Measurements from ENCODE around the gene TTLL10.
"Not testable (repeated sequence)": the region's sequence is repeated elsewhere in the genome, so short reads cannot be mapped to it uniquely, and the experiment has no call there.

Gene TTLL10

DNA sequence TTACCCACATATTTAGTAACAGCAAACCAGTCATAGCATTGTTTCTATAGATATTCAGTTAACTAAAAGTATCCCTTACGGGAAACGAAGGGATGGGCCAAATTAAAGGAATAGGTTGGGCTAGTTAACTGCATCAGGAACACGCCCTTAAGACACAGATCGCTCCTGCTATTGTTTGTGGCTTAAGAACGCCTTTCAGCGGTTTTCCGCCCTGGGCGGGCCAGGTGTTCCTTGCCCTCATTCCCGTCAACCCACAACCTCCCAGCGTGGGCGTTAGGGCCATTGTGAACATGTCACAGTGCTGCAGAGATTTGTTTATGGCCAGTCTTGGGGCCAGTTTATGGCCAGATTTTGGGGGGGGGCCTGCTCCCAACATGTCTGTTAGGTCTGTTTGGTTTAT lies 18.1 kb downstream of the TTLL10 start:
- DNase-seq, result no peak

DNA sequence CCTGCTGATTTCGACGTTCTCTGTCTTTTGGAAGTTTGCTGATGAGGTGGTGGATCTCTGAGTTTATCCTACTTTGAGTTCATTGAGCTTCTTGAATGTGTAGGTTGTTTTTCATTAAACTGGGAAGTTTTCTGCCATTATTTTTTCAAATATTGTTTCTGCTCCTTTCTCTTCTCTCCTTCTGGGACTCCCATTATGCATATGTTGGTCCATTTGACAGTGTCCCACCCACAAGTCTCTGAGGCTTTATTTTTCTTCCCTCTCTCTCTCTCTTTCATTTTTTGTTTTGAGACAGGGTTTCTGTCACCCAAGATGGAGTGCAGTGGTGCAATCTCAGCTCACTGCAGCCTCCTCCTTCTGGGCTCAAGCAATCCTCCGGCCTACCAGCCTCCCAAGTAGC lies 21.0 kb downstream of the TTLL10 start:
- no peak for DNase-seq

DNA sequence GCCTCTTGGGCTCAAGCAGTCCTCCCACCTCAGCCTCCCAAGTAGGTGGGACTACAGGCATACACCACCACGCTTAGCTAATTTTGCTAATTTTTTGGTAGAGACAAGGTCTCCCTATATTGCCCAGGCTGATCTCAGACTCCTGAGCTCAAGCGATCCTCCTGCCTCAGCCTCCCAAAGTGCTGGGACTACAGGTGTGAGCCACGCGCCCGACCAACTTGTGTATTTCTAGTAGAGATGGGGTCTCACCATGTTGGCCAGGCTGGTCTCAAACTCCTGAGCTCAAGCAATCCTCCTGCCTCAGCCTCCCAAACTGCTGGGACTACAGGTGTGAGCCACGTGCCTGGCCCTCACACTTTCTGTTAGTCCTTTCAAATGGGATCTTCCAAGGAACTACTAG lies 22.0 kb downstream of the TTLL10 start:
- not testable (repeated sequence) for DNase-seq

DNA sequence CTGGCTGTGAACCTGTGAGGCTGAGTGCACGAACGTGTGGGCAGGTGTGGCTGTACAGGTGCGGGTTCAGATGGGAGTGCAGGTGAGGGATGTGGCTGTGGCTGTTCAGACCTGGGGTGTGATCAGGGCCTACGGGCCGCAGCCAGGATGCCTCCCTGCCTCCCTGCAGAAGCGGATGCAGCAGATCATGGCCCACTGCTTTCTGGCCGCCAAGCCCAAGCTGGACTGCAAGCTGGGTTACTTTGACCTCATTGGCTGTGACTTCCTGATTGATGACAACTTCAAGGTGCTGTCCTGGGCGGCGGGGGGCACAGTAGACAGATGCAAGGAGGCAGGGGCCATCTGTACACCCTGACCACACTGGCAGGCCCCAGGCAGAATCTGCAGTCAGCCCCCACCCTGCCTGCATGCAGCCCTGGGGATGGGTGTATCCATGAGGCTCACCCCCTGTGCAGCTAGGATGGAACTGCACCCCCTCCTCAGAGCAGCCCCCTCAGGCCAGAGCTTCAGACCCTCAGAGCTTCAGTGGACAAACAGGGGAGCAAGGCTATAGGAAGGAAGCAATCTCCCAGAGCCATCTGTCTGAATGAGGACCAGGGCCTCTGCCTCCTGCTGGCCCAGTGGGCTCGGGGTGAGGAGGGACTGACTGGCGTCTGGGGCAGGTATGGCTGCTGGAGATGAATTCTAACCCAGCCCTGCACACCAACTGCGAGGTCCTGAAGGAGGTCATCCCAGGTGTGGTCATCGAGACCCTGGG lies 22.9 kb downstream of the TTLL10 start:
- no peak for DNase-seq

DNA sequence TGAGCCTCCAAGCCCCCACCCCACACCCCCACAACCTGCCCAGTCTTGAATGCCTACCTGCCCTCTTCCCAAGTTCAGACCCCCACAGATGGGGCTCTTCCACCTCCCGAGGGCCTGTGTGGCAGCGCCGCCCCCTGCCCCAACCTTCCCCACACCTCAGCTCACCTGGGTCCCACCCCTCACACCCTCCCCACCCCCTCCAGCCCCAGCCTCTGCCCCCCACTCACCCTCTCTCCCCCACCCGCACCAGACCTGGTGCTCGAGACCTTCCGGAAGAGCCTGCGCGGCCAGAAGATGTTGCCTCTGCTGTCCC lies 23.5 kb downstream of the TTLL10 start:
- DNase-seq, result no peak

DNA sequence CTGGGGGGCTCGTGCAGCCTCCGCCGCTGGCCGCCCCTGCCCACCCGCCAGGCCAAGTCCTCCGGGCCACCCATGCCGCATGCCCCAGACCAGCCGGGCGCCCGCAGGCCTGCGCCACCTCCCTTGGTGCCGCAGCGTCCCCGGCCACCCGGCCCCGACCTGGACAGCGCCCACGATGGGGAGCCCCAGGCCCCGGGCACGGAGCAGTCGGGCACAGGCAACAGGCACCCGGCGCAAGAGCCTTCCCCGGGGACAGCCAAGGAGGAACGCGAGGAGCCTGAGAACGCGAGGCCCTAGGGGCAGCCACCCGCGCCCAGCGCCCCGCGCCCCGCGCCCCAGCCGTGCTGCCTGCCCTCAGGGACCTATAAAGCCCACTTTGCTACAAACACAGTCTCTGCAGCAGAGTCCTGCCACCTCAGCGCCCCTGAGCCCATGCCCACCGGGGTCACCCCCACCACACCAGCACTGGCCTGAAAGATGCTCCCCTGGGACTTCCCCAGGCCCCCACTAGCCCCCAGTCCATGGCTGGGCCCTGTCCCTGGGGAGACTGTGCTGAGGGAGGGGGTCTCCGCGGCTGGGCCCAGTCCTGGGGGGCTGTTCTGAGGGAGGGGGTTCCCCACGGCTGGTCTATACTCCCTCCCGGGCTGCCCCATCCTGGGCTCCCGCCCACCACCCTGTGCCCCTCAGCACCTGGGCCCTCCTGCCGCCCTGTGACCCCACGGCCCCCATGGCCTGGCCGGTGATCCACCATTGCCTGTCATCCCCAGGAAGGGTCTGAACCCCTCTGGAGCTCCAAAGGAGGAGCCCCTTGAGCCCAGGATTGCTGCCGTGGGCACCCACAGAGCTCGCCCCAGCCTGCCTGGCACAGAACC lies 24.1 kb downstream of the TTLL10 start:
- DNase-seq, result no peak

DNA sequence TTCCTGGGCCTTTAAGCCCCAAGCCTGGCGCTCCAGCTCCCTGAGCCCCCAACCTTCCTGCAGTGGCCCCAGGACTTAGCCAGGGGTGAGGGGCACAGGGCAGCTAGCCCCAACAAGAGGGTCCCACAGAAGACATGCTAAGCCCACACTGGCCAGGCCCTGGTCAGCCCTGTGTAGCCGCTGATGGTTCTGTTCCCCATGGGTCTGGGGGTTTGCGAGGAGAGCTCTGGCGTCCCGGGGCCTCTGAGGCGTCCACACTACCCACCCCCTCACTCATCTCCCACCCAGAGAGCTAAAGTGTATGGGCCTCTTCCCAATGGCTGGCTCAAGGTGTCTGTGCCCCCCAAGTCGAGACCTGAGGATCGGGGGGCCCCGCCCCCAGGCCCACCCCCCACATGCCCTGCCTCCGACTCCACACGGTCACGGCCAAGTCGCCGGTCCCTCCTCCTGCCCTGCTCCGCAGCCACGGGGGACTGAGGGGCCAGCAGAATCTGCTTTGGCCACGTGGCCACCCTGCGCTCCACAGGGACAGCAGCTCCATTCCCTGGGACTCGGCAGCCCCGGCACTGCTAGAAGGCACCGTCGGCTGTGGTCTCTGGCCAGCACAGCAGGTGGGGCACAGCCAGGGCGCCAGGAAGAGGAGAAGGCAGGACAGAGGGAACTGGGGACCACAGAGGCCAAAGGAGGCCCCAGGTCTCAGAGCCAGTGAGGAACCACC lies 24.9 kb downstream of the TTLL10 start:
- DNase-seq, result no peak

DNA sequence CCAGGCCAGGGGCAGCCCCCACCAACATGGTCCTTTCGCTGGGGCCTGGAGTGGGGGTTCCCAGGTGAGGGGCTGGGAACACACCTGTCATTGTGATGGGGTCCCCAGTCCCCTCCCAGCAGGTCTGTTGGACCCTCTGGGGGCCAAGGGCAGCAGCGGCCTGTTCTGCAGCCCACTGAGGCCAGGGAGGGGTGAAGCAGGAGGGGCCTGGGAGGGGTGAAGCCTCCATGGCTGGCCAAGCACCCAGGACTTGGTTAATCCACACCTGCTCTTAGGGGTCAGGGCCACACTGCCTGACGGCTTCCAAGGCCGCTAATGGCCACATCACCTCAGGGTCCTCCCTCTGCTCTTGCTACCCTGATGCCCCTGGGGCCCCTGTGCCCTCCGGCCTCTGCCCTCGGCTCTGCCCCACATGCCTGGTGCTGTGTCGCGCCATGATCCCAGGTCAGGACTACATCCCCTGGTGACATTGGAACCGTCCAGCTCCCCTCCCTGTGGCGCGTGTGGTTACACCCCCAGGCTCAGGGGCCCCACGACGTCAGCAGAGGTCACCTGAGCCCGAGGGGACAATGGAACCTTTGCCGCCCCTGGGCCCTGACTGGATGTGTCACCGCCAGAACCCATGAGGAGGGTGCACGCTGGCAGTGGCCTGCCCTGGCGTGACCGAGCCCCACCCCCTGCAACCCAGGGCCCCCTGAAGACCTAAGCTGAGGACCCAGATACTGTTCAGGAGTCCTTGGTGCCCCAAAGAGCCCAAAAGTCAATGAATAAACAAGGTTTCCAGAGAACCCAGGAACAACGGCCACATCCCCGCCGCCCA lies 25.7 kb downstream of the TTLL10 start:
- no peak for DNase-seq

DNA sequence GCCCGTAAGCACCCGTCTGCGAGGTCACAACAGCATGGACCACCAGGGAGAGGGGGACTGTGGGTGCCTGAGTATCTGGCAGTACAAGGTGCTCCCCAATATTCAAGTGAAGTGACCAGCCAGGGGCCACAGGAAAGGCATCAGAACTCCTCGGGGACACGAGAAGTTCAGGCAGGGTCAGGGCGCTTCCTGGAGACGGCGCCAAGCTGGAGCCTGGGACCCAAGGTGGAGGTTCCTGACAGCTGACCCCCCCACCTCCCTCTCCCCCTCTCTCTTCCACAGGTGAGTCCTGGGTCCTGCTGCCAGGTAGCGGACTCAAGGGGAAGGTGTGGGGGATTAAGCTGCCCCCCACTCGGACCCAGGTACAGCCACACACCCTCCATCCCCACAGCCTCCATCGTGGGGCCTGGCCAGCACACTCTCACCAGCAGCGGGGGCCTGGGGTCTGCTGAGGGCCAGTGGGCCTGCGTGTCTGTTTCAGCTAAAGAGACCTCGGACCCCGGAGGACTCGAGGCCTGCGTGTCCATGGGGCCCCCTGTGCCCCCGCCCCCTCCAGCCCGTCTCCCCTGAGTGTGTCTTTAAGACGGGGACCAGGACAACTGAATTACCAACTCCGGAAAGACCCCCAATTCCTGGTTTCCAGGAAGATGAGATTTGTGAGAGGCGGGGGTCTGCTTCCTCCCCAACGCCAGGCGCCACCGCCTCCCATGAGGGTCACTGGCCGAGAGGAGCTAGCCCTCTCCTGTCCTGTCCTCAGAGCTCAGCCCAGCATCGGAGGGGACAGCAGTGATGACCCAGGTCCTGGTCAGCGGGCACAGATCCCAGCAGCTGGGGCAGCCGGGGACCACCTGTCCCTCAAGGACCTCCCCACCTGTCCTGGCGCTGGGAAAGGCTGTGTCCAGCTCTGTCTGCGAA lies 26.5 kb downstream of the TTLL10 start:
- DNase-seq, result no peak

DNA sequence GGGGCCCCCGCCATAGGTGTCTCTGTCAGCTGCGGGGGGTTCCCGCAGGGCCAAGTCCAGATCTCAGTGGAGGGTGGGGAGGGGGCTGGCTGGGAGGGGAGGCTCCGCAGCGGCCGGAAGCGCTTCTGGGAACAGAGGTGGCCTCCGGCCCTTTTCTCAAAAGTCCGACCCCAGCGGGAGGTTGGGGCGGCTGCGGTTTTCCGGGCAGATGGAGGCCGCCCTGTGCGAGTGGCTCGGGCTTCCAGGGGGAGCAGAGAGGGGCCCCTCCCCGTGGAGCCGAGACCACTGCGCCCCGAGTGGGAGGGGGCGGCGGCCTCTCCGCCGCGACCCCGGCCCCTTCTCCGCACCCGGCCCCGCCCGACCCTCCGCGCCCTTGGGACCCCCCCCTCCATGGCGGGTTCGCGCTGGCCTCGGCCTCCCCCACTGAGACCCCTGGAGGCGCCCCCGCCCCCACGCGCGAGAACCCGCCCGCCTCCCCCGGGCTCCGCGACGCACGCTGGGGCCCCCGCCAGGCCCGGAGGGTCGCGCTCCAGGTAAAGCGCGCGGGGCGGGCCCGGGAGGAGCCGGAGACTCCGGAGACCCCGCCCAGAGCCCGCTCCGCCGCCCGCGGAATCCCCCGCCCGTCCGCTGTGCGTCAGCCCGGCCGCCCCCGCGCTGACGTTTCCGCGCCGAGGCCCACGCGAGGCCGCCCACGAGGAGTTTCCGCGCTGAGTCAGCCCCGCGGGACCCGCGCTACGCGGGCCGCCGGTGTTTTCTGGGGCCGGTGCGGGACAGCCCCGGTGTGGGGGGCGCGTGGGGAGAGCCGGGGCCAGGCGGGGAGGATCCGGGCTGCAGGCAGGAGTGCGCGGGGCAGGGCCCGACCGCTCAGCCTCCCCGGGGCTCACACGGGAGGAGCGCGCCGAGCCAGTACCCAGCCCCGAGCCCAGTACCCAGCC lies 27.5 kb downstream of the TTLL10 start:
- DNase-seq, result peak; percentile 75

DNA sequence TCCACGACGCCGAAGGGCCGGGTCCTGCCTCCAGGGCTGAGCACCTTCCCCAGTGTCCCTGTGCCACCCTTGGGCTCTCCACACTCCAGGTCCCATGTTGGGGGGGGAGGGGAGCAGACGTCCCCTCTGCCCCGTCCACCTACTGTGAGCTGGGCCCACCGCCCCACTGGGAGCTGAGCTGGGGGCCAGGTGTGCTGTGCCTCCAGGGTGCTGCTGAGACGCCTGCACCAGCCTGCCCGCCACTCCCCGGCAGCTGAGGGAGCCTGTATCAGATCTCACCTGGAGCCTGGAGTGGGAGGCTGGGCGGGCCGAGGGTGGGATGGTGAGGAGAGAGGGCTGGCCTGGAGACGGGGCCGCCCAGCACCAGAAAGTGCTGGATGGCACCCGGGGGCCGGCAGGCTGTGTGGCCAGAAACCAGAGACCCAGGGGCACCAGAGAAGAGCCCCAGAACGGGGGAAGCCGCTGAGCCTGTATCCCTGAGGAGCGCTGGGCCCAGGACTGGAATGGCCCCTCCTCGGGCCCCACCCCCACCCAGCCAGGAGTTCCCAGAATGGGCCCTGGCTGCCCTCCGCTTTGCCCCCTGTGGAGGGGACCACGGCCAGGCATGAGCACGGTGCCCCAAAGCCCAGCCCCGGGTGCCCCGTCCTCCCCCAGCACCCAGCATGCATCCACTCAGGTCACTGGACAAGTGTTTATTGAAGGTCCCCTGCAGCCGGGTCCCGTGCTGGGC lies 29.3 kb downstream of the TTLL10 start:
- no peak for DNase-seq

DNA sequence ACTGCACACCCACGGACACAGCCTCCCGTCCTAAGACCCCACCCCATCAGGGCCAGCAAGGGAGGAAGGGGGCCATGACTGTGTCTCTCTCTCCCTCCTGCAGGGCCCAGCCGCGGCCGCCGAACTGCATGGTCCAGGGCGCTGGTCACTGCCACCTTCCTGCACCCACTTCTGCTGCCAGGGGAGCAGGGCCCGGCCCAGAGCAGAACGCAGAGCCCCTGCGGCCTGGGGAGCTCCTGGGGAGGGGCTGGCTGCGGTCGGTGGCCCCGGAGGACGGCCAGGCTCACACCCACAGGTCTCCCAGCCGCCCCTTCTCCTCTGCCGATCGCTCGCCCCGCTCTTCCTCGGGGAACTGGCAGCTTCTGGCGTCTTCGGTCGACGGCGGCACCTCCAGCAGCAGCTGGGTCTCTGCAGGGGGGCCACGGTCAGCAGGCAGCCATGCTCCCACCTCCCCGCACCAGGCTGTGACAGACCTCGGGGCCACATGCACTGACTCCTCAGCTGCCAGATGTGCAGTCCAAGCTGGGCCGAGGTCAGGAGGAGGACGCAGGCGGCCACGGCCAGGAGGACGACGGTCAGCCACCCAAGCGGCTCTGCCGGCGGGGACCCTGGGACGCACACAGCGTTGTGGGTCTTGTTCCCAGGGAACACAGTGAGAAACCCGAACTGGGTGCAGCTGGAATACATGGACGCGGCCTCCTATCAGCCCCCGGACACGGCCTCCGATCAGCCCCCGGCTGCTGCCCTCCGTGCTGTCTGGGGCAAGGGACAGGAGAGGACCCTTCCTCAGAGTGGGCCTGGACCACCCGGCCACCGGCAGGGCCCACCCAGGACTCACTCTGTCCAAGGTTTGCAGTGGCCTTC lies 30.1 kb downstream of the TTLL10 start:
- DNase-seq, result no peak

DNA sequence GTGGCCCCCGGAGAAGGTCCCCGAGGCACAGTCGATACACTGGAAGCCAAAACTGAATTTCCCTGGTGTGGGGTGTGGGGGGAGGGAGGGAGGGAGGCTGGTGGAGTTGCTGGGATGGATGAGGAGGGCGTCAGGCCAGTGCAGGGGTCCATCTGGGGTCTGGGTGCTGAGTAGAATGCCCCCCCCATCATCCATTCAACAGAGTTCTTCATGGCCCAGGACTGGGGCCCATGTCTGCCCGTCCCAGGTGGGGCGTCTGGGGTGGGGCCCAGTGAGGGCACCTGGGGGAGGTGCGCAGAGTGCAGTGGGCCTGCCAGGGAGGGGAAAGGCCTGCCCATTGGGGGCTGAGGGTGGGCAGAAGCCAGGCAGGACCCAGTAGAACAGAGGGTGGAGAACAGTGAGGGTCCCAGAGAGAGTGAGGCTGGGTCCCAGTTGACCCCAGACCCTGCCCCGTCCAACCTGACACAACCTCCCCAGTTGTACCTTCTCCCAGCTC lies 30.8 kb downstream of the TTLL10 start:
- no peak for DNase-seq

DNA sequence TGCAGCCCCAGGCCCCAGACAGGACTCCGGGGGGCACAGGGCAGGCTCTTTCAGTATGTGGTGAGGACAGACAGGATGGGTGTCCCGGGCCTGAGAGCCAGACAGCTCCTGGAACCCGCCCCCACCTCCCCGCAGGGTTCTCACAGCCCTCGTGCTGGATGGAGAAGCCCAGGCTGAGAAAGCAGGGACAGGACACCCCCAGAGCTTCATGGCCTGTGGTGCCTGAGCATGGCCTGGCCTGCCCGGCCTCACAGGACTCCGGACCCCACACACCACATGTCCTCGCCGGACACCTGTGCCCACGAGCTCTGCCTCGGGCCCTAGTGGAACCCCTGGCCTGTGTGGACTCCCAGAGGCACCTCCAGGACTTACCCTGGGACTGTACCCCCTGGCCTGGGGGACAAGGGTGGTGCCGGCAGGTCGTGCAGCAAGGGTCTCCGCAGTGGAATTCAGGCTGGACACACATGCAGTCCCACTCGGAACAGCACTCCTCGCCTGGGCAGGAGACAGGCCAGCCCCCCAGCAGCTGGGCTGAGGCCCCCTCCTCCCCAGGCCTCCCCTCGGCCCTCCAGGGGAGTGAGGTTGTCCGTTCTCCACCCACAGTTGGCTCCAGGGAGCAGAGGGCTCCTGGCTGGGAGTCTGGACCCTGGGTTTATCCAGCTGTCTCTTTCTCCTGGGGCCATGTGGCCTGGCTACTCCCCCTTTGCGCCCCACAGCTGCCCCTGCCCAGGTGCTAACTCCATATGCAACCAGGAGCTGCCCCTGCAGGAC lies 31.5 kb downstream of the TTLL10 start:
- no peak for DNase-seq

DNA sequence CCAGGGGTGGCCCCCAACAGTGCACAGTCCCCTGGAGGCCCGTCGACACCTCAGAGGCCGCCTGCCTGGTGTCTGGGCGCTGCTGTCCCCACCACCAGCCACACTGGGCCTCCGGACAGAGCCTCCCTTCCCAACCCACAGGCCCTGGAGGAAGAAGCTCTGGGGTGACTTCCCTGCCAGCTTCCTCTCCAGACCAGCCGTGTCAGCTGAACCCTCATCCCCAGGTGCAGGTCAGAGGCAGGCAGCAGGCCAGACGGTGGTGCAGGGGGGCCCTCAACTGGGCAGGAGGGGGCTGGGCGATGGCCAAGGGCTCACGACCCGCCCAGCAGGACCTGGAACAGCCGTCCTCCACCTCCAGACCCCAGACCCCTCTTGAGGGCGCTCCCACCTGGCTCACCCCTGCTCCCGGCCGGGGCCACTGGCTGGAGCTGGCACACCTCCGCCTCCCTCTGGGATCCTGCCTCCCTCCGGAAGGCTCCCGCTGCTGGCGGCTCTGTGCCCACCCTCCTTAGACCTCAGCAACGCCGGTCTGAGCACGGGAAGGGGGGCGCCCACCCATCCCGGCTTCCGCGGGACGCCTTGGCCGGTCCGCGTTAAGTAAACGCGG lies 32.2 kb downstream of the TTLL10 start:
- DNase-seq, result no peak

DNA sequence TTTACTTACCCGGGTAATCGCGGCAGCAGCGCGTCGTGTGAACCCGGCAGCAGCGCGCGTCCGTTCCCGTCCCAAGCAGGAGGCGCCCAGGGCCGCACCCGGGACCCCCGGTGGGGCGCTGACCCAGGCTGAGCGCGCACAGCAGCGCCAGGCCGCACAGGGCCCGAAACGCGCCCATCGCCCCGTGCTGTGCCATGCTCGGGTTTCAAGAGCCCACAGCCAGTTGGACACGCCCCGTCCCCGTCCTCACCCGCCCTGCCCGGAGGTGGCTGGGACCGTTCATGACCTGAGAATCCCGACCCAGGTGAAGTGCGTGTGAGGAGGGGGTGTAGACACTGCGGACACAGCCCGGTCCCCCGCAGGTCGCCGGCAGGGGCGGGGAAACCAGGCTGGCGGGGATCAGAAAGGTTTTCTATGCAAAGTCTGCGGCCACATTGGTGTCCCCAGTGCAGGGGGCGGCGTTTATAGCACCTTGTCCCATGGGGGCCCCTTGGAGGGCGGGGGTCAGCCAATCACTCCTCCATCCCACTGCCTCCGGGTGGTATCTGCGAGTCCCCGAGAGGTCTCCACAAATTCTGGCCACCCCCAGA lies 32.8 kb downstream of the TTLL10 start, which contains the start of gene TNFRSF18:
Gene TNFRSF18, minus strand, starts transcription at position 217 of the 590 bp plus-strand sequence. Its CDS starts 21 bp downstream, at position 196.
- peak; percentile 53 for DNase-seq
